LNCaP clone FGC (cell line): ENCODE data around the gene APOBEC3B.

Source experiments
- DNase-seq: peaks from one replicate; pipeline ENCODE4 v3.0.0-alpha.2; 2011; ENCODE audit warnings: low read depth
- H3K4me3 ChIP-seq: 2 replicates; pipeline ENCODE4 v1.5.1; 2011; ENCODE audit warnings: mild to moderate bottlenecking, low read depth, low read length, control low read depth
- CTCF ChIP-seq: IDR thresholded peaks from 2 replicates; pipeline ENCODE4 v1.5.1; 2012; ENCODE audit warnings: mild to moderate bottlenecking; ENCODE audit not compliant: control insufficient read depth, insufficient read depth; ENCODE audit errors: extremely low read depth

The APOBEC3B gene

GRCh38 chr22:38967451-38968450, 14.4 kb upstream of the APOBEC3B start:
- no peak for DNase-seq
- no peak overlapping the region for H3K4me3 ChIP-seq
- TF ChIP-seq CTCF, result no peak

GRCh38 chr22:38968801-38969200, 13.3 kb upstream of the APOBEC3B start:
- H3K4me3 ChIP-seq, result no peak overlapping the region
- no peak for TF ChIP-seq CTCF
- DNase-seq, result no peak

GRCh38 chr22:38970551-38970950, 11.6 kb upstream of the APOBEC3B start:
- no peak for DNase-seq
- TF ChIP-seq CTCF, result no peak
- no peak overlapping the region for H3K4me3 ChIP-seq

- no peak for TF ChIP-seq CTCF
- DNase-seq, result no peak
- H3K4me3 ChIP-seq, result no peak overlapping the region
Observed at GRCh38 chr22:38971202-38971601, 10.9 kb upstream of the APOBEC3B start.

- no peak overlapping the region for H3K4me3 ChIP-seq
- no peak for TF ChIP-seq CTCF
- DNase-seq, result no peak
Observed at GRCh38 chr22:38971791-38972190, 10.4 kb upstream of the APOBEC3B start.

- H3K4me3 ChIP-seq, result no peak overlapping the region
- TF ChIP-seq CTCF, result no peak
- DNase-seq, result no peak
Observed at GRCh38 chr22:38972558-38972957, 9.6 kb upstream of the APOBEC3B start.
